GM19397 (cell line): ENCODE measurements around the gene MRPS18B.

ENCODE experiments used
- ATAC-seq: cut with Tn5 transposase; IDR thresholded peaks from one replicate; pipeline ENCODE4 v1.9.1; 2021; ENCODE audit warnings: mild to moderate bottlenecking, moderate library complexity; ENCODE audit not compliant: unreplicated experiment

Gene MRPS18B

DNA sequence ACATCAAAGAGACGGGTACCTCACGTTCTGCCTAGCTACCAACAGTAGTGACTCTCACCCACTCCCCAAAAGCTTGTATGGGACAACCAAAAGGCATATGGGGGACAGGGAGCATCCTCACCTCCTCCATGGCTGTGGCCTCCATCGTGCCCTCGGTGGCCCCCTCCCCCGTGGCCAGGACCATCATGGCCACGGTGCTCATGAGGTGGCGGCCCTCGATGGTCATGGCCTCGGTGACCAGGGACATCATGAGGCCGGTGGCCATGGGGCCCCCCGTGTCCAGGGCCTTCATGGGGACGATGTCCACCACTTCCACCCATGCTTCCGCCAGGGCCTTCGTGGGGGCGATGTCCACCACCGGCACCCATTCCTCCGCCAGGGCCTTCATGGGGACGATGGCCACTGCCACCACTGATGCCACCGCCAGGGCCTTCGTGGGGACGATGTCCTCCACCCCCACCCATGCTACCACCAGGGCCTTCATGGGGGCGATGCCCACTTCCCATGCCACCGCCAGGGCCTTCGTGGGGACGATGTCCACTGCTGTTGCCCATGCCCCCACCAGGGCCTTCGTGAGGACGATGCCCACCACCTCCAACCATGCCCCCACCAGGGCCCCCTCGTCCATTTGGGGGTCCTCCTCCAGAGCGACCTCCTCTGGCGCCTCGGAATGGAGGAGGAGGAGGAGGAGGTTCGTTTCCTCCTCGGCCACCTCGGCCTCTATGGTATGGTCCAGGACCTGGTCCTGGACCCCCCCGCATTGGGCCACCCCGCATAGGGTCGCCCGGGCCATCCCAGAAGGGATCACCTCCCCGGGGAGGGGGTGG lies 15.6 kb upstream of the MRPS18B start:
- no peak for ATAC-seq

DNA sequence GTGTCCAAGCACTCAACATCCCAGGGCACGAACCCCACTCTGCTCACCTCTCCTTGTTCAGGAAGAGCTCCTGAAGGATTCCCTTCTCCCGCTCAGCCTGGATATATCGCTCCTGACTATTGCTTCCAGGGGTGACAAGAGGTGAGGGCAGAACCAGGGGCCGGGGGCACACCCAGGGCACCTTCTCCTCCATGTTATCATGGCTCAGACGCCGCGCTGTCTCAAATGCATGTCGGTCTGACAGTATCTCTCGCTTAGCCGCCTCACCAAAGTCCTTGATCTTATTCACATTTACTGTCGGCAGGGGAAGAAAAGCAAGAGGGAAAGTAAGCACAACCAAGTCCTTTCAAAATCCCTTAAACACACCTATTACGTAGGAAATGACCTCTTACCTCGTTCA lies 13.7 kb upstream of the MRPS18B start:
- ATAC-seq: no peak

- ATAC-seq: no peak
Observed at GRCh38 chr6:30610065-30610464, 7.6 kb upstream of the MRPS18B start.

GRCh38 chr6:30611150-30611855 lies 6.3 kb upstream of the MRPS18B start:
- no peak for ATAC-seq

DNA sequence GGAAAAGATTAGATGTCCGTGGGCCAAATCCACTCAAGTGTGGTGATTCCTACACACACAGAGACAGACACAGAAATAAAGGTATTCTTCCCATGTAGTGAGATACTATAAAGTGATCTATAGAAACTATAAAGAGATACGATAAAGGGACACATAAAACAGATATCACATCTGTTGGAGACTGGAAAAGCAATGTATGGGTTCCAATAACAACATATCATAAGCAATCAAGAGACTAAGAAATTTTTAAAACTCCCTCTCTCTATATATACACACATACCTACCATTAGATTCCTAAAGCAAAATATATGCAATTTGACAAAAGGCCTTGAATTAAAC lies 5.8 kb upstream of the MRPS18B start:
- no peak for ATAC-seq

- no peak for ATAC-seq
Observed at GRCh38 chr6:30612213-30612612, 5.4 kb upstream of the MRPS18B start.

DNA sequence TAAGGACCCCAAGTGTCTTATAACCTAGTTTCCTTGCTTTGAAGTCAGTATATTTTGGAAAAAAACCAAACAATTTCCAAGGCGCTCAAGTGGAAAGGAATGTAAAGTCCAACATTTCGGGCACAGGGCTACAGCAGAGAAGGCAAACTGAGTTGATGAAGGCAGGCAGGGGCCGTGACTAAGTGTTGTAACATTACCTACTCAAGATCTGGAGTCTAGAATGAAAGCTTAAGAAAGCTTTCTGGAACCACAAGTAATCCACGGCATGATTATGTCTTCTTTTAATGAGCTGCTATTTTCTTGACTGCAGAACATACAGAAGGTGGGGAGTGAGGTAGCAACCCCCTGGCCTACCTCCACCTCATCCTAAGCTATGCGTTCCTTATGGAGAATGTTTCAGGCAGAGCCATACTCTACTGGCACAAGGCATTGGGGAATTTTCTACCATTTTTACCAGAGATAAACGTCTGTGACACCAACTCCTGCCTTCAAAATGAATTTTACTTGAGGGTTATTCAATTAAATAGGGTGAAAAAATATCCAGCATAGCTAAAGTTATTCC lies 4.9 kb upstream of the MRPS18B start:
- ATAC-seq: no peak

DNA sequence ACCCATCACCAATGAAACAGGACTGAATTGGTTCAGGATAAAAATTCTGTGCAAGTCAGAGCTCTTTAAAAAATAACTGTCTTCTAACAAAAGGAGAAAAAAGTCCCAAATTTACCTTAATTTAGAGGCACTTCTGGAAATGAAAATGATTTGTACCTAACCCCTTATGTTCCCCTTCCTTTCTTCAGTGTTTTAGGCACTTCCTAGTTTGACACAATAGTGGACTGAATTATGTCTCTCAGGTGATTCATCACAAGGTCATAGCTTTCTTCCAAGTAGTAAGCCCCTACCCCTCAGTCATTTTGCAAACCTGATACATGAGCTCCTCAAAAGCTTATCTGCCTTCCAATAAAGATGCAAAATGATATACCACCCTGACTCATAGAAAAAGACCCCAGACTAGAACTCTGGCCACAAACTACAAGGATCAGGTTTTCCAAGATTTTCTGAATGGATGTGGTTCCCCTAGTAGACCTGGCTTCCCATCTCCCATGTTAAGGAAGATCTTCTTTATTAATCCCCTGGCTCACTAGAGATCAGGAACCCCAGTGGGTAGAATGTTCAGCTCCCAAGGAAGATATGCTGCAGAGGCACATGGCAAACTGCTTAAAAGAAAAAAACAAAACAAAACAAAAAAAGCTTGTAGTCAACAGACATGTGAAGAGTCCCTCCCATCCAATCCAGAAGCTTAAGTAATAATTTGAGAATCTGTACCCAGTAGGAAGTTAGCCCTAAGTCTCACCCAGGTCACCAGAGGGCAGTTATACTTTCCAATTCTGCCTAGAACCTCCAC lies 4.2 kb upstream of the MRPS18B start:
- no peak for ATAC-seq

DNA sequence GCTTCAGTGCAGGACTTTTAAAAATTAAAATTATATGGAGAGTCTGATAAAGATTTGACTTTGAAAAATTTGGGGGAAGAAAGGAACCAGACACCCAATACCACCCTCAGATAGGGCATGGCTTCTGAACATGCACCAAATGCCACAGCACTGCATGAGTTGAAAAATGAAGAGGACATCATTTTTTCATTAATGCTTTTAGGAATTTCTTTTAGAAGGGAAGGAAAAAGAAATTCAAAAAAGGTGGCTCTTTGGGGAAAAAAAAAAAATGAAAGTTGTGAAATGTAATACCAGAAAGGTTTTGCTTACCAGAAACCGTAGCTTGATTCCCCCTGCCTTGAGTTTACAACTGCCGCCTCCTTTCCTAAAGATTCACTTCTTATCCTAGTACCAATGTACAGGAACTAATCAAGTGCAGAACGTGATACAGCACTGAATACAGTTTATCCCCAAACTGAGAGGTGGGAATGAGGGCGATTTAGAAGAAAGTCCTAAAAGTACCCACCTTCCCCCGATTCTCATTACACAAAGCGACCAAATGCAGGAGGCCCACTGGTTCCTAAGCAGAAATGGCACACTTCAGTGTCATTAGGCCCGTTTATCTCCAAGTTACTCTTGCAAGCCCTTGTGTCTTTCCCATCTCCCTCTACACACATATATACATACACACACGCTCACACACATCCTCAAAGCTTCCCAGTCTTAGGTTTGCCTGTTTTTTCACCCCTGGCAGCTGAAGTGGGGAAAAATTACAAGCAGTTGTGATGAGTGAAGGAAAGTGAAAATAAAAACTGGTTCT lies 3.4 kb upstream of the MRPS18B start:
- ATAC-seq: no peak

DNA sequence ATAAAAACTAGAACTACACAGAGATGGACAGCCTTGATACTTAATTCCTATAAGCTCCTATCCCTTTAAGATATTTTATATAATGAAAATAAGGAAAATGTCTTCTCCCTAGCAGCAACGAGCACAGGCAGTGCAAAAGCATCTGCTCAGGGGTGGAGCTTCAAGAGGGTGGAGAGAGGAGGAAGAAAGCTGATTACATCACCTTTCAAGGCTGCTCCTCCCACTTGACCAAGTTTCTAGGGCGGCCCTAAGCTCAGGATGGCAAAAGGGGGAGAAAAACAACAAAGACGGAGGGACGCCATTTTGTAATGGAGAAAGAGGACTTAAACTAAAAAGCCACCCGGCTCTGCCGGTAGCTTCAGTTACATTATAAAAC lies 2.8 kb upstream of the MRPS18B start:
- ATAC-seq: no peak

- ATAC-seq: no peak
Observed at GRCh38 chr6:30615219-30615957, 2.3 kb upstream of the MRPS18B start.

- ATAC-seq: no peak
Observed at GRCh38 chr6:30615958-30616810, 1.5 kb upstream of the MRPS18B start.

DNA sequence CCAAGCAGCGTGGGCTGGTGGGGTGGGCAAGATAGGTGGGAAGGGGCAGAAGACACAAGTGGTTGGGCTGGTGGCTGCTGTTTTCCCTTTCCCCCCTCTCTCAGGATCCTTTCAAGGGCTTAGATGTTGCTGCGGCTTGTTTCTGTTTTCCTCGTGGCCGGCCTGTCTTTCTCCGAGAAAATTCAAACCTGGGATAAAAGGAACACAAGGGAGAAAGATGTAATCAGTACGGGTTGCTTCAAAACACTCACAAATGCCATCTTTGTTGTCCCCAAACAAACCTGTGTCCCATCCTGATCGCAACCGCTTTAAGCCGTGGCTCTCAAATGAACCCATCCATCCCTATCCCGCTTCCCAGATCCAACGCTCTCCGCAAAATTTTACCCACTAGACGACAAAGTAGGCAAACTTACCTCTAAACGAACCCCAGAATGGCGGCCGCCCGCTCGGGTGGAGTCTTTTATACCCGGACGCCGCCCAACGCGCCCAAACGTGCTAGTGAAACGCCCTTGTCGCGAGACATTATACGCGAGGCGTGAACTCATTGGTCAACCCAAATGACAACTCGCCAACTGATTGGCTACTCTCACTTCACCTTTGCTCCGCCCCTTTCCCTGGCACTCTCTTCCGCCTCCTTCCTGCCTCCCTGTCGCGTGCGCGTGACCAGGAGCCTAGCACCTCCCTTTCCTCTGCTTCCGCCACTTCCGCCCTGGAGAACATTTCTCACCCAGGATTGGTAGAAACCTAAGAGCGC lies 652 bp upstream of the MRPS18B start, which contains the start of gene PPP1R10:
Gene PPP1R10, minus strand, starts transcription at position 433 of the 754 bp plus-strand sequence. CDS start 7,299 bp downstream, outside the sequence.
- peak; percentile 80 for ATAC-seq

DNA sequence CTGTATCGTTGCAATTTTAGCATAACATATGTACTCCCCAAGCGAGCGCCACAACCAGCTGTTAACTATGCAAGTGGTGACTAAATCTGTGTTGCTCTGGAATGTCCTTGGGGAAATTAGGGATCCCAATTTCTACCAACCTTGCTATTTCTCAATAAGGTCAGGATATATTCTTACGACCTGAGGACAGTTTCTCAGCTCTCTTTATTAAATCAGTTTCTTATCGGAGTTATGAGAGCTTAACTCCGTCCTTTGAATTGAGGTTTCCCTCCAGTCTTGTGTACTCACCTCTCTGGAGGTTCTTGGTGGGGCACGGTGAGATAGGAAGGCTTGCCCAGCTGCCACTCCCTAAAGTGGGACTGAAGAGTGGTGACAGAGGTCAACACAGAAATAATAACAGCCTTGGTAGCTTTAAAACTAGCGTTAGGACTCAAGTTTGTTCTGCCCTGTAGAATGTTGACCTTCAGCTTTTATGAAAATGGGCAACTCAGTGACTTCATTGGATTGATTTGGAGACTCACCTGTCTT lies 694 bp downstream of the MRPS18B start:
- ATAC-seq: no peak

DNA sequence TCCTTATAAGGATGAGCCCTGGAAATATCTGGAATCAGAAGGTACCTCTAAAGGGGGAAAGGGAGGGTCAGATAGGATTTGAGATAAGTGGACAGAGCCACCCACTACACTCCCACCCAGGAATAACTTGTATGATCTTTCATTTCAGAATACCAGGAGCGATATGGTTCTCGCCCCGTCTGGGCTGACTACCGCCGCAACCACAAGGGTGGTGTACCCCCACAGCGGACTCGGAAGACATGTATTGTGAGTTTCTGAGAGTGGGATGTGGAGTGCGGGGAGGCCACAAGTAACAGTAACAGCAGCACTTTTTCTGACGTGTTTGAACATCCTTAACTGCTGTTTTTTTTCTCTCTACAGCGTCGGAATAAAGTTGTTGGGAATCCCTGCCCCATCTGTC lies 1.9 kb downstream of the MRPS18B start:
- no peak for ATAC-seq

GRCh38 chr6:30625511-30625910 lies 7.9 kb downstream of the MRPS18B start:
- ATAC-seq: no peak

- ATAC-seq: peak; percentile 79
Observed at GRCh38 chr6:30626484-30627366, 9.1 kb downstream of the MRPS18B start, which contains the start of gene ATAT1. Gene ATAT1 (plus strand): TSS chr6:30626874.
